MCF 10A (cell line): ENCODE data around the gene CMYA5. TPM values are rescaled to one million over a fixed set of nuclear protein-coding genes. Genes with fewer than 3 reads are reported as not detected.

Experiments used
- BruUV-seq: library from RNA; stranded (reverse); fragments of 400-500 nt; replicated peaks from 2 replicates; lab custom pipeline; 2021; lab: Mats Ljungman, UMichigan
- CTCF ChIA-PET: fragments of 300-600 bp; sonication (Branson Sonifier 250); formaldehyde crosslinking; extraction: SDS; loops from one replicate; lab custom pipeline; 2021; ENCODE audit warnings: antibody characterized with exemption, inconsistent platforms; lab: Yijun Ruan, JAX
- POLR2A ChIA-PET: fragments of 300-600, 350-650 bp; sonication (Branson Sonifier 250); formaldehyde crosslinking; extraction: SDS; loops from one replicate; lab custom pipeline; 2020; ENCODE audit warnings: antibody characterized with exemption, inconsistent platforms; lab: Yijun Ruan, JAX
- DNase-seq: peaks from one replicate; pipeline ENCODE4 v3.0.0-alpha.2; 2018; ENCODE audit not compliant: unreplicated experiment
- H3K27ac Mint-ChIP-seq: one replicate; pipeline ENCODE4 v1.8.0; 2022; ENCODE audit warnings: mild to moderate bottlenecking, low read depth, mixed read lengths; ENCODE audit not compliant: unreplicated experiment
- H3K27me3 Mint-ChIP-seq: one replicate; pipeline ENCODE4 v1.8.0; 2022; ENCODE audit warnings: mixed read lengths; ENCODE audit not compliant: insufficient read depth, unreplicated experiment
- H3K36me3 Mint-ChIP-seq: one replicate; pipeline ENCODE4 v1.8.0; 2022; ENCODE audit warnings: mild to moderate bottlenecking, moderate library complexity, mixed read lengths; ENCODE audit not compliant: insufficient read depth, unreplicated experiment
- H3K4me1 Mint-ChIP-seq: one replicate; pipeline ENCODE4 v1.8.0; 2022; ENCODE audit warnings: mixed read lengths; ENCODE audit not compliant: insufficient read depth, unreplicated experiment
- H3K4me3 Mint-ChIP-seq: one replicate; pipeline ENCODE4 v1.8.0; 2022; ENCODE audit warnings: mild to moderate bottlenecking, moderate library complexity, mixed read lengths; ENCODE audit not compliant: unreplicated experiment
- H3K9me3 Mint-ChIP-seq: one replicate; pipeline ENCODE4 v1.8.0; 2022; ENCODE audit warnings: mixed read lengths; ENCODE audit not compliant: unreplicated experiment
- intact Hi-C: fragments of 100-400 bp; cut with micrococcal nuclease; formaldehyde crosslinking; loops from 2 replicates; pipeline ENCODE4 v1.14.1; 2022
- total RNA-seq: library from RNA; stranded (reverse); gene quantifications from 2 replicates; pipeline ENCODE4 v1.2.3, GENCODE V29; 2022
- TF ChIP-seq, protein P1 (sequence below): fragments of 200-600 bp; IDR thresholded peaks from one replicate; pipeline ENCODE4 v1.8.0; 2022; ENCODE audit warnings: antibody characterized with exemption, mild to moderate bottlenecking; ENCODE audit not compliant: unreplicated experiment

The CMYA5 gene
- total RNA-seq, 1 experiment from 2014 or later: 0.61 TPM

DNA sequence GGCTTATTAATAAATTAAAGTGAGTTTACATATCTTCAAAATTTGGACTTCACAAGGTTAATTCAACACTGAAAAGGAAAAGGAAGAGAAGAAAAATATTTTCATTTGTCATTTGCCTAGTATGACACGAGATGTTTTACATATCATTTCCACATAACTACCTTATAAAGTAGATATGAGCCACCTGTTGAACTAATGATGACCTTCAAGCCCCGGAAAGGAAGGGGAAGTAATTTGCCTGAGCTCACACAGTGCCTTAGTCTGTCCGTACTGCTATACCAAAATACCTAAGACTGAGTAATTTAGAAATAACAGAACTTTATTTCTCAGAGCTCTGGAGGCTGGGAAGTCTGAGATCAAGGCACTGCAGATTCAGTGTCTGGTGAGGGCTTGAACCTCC is 17.9 kb downstream of the CMYA5 start:
- no TSS peak for BruUV-seq
- no peaks in the 10 kb centered on the region for H3K9me3 Mint-ChIP-seq
- intact Hi-C loops: no loop called here
- H3K36me3 Mint-ChIP-seq: no peaks in the 10 kb centered on the region
- no peak overlapping the region for H3K27ac Mint-ChIP-seq
- no peak for DNase-seq
- H3K27me3 Mint-ChIP-seq: no peaks in the 10 kb centered on the region
- H3K4me3 Mint-ChIP-seq: no peak overlapping the region
- peaks cover 5% of the 10 kb centered on the region for H3K4me1 Mint-ChIP-seq
- TF ChIP-seq, protein P1, sequence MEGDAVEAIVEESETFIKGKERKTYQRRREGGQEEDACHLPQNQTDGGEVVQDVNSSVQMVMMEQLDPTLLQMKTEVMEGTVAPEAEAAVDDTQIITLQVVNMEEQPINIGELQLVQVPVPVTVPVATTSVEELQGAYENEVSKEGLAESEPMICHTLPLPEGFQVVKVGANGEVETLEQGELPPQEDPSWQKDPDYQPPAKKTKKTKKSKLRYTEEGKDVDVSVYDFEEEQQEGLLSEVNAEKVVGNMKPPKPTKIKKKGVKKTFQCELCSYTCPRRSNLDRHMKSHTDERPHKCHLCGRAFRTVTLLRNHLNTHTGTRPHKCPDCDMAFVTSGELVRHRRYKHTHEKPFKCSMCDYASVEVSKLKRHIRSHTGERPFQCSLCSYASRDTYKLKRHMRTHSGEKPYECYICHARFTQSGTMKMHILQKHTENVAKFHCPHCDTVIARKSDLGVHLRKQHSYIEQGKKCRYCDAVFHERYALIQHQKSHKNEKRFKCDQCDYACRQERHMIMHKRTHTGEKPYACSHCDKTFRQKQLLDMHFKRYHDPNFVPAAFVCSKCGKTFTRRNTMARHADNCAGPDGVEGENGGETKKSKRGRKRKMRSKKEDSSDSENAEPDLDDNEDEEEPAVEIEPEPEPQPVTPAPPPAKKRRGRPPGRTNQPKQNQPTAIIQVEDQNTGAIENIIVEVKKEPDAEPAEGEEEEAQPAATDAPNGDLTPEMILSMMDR: no peak
- CTCF ChIA-PET: interaction anchor here (0.6 to 0.8 kb wide), 3 partner anchors 21 to 375 kb away, joined by 3 read pairs; no protein-coding TSS in a partner anchor
- POLR2A ChIA-PET: no interaction called here

DNA sequence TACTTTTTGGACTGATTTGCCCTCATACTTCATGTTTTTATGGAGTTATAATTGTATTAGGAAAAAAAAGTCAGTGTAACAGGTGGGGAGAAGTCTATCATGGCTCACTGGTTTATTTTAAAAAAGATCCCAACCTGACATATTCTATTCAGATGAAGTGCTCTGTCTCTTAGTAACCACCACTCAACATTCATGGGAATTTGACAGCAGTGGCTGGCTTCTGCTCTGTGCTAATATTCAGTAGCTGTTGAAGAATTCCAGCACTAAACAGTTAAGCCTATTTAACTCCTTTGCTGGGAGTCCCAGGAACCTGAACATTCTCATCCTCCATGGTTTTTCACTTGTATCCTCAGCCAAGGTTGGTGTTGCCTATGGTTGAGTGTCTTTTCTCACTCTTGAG is 23.1 kb downstream of the CMYA5 start:
- Mint-ChIP-seq H3K36me3 (no peaks in the 10 kb centered on the region), H3K27me3 (no peaks in the 10 kb centered on the region), H3K27ac (no peak overlapping the region), H3K4me3 (no peak overlapping the region), H3K9me3 (no peaks in the 10 kb centered on the region), H3K4me1 (no peaks in the 10 kb centered on the region)
- CTCF ChIA-PET: no interaction called here
- TF ChIP-seq, protein P1: no peak
- POLR2A ChIA-PET: no interaction called here
- BruUV-seq: no TSS peak
- intact Hi-C loops: no loop called here
- DNase-seq: no peak

DNA sequence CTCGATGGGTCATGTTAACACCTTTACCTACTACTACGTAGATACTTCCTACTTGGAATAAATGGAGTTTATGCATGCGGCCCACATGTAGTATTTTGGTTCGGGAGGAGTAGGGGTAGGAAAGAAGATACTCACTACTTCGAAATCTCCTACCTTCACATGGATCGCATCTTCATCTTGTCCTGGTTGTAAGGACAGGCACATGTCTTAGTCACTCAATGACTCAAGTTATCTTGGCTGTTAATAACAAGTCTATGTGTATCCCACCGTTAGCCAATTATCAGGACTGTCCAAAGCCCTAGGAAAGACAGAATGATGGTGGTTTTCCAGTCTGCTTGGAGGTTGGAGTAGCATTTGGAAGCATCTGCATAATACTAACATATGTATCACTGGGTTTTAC is 24.1 kb downstream of the CMYA5 start:
- no peaks in the 10 kb centered on the region for H3K4me1 Mint-ChIP-seq
- H3K4me3 Mint-ChIP-seq: no peak overlapping the region
- no peaks in the 10 kb centered on the region for H3K36me3 Mint-ChIP-seq
- H3K27ac Mint-ChIP-seq: no peak overlapping the region
- CTCF ChIA-PET: no interaction called here
- no peak for DNase-seq
- intact Hi-C loops: no loop called here
- TF ChIP-seq, protein P1: no peak
- no peaks in the 10 kb centered on the region for H3K27me3 Mint-ChIP-seq
- no peaks in the 10 kb centered on the region for H3K9me3 Mint-ChIP-seq
- POLR2A ChIA-PET: no interaction called here
- no TSS peak for BruUV-seq

DNA sequence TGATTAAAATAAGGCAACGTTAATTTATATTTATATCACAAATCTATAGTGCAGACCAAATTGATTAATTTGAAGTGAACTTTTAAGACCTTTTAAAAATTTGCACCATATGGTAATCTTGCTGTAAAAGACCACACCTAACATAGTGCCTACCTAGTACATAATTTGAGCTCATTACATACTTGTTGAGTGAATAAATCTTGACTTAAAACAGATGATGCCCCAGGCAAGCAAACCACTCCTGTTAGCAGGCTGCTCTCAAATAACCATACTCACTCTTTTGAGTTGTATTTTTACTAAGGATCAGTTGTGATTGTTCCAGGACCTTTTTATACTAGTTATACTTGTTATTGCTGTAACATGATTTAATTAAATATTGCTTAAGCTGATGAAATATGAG is 27.2 kb downstream of the CMYA5 start:
- Mint-ChIP-seq H3K27ac (no peak overlapping the region), H3K9me3 (peaks cover 16% of the 10 kb centered on the region), H3K4me1 (no peaks in the 10 kb centered on the region), H3K36me3 (no peaks in the 10 kb centered on the region), H3K4me3 (no peak overlapping the region), H3K27me3 (no peaks in the 10 kb centered on the region)
- intact Hi-C loops: no loop called here
- no peak for DNase-seq
- BruUV-seq: no TSS peak
- TF ChIP-seq, protein P1: no peak
- POLR2A ChIA-PET: interaction anchor here (1.1 kb wide), 1 partner anchor 11 kb away, joined by 3 read pairs; no protein-coding TSS in a partner anchor
- CTCF ChIA-PET: interaction anchor here (0.6 to 2.7 kb wide), 2 partner anchors 14 to 144 kb away, joined by 3 to 11 read pairs; no protein-coding TSS in a partner anchor
